PC-3 (cell line): ENCODE results near the gene SLC38A8. TPM values are rescaled to one million over a fixed set of nuclear protein-coding genes. Genes with fewer than 3 reads are reported as not detected.

ENCODE experiments used
- ATAC-seq: fragments of 200-7000 bp; cut with Tn5 transposase; 2 replicates; pipeline ENCODE4 v1.9.1; 2020; ENCODE audit warnings: mild to moderate bottlenecking, moderate library complexity
- Bru-seq: library from RNA; stranded (reverse); fragments of 400-500 nt; gene quantifications from one replicate; lab custom pipeline; 2021; lab: Mats Ljungman, UMichigan
- BruChase-seq, 2 experiments: library from RNA; stranded (reverse); fragments of 400-500 nt; gene quantifications; one replicate each; lab custom pipeline; 2021; lab: Mats Ljungman, UMichigan
- BruUV-seq: library from RNA; stranded (reverse); fragments of 400-500 nt; replicated peaks from 2 replicates; lab custom pipeline; 2021; lab: Mats Ljungman, UMichigan
- CTCF ChIA-PET: fragments of 300-600 bp; sonication (Branson Sonifier 250); formaldehyde crosslinking; loops from one replicate; lab custom pipeline; 2022; ENCODE audit warnings: antibody characterized with exemption; lab: Charles Lee
- POLR2A ChIA-PET: fragments of 300-600 bp; sonication (Branson Sonifier 250); formaldehyde crosslinking; loops from one replicate; lab custom pipeline; 2022; ENCODE audit warnings: antibody characterized with exemption; ENCODE audit not compliant: unreplicated experiment; lab: Charles Lee
- DNase-seq: peaks from one replicate; pipeline ENCODE4 v3.0.0-alpha.2; 2015
- H2AFZ ChIP-seq: fragments of 300-600 bp; sonication (generic); 2 replicates; pipeline ENCODE4 v1.6.0; 2016; ENCODE audit warnings: antibody characterized with exemption, low read length
- H3F3A ChIP-seq: fragments of 300-600 bp; sonication (generic); one replicate; pipeline ENCODE4 v1.6.0; 2017; ENCODE audit warnings: antibody characterized with exemption, low read length, control low read depth, mild to moderate bottlenecking; ENCODE audit not compliant: unreplicated experiment
- H3K27ac ChIP-seq: fragments of 300-600 bp; sonication (generic); 2 replicates; pipeline ENCODE4 v1.5.1; 2016; ENCODE audit warnings: mild to moderate bottlenecking, low read length
- H3K27me3 ChIP-seq: fragments of 300-600 bp; sonication (generic); 2 replicates; pipeline ENCODE4 v1.6.1; 2016; ENCODE audit warnings: low read length, mixed read lengths
- H3K36me3 ChIP-seq: fragments of 300-600 bp; sonication (generic); 2 replicates; pipeline ENCODE4 v1.6.1; 2016; ENCODE audit warnings: low read depth, mixed run types, low read length, mixed read lengths
- H3K4me1 ChIP-seq: fragments of 300-600 bp; sonication (generic); 2 replicates; pipeline ENCODE4 v1.5.1; 2016; ENCODE audit warnings: low read length; ENCODE audit not compliant: insufficient read depth
- H3K4me2 ChIP-seq: fragments of 300-600 bp; sonication (generic); 2 replicates; pipeline ENCODE4 v1.6.0; 2016; ENCODE audit warnings: low read length
- H3K4me3 ChIP-seq: fragments of 300-600 bp; sonication (generic); 2 replicates; pipeline ENCODE4 v1.5.1; 2016; ENCODE audit warnings: mild to moderate bottlenecking, low read length, mixed read lengths
- H3K79me2 ChIP-seq: fragments of 300-600 bp; sonication (generic); 2 replicates; pipeline ENCODE4 v1.6.1; 2017; ENCODE audit warnings: low read length, mixed read lengths
- H3K9ac ChIP-seq: fragments of 300-600 bp; sonication (generic); 2 replicates; pipeline ENCODE4 v1.6.0; 2016; ENCODE audit warnings: mild to moderate bottlenecking, low read length
- H3K9me2 ChIP-seq: fragments of 300-600 bp; sonication (generic); replicated peaks from 2 replicates; pipeline ENCODE4 v1.6.1; 2016; ENCODE audit warnings: mixed run types, low read length, mixed read lengths
- H3K9me3 ChIP-seq: fragments of 300-600 bp; sonication (generic); 2 replicates; pipeline ENCODE4 v1.6.1; 2016; ENCODE audit warnings: low read length, mixed read lengths
- H4K20me1 ChIP-seq: fragments of 300-600 bp; sonication (generic); 2 replicates; pipeline ENCODE4 v1.6.1; 2016; ENCODE audit warnings: low read length, mixed read lengths
- CTCF ChIP-seq: fragments of 300-600 bp; sonication (generic); conservative IDR thresholded peaks from 2 replicates; pipeline ENCODE4 v1.5.1; 2017; ENCODE audit warnings: antibody characterized with exemption, low read depth, mild to moderate bottlenecking, low read length
- EZH2 ChIP-seq: fragments of 300-600 bp; sonication (generic); IDR thresholded peaks from one replicate; pipeline ENCODE4 v1.6.1; 2017; ENCODE audit warnings: antibody characterized with exemption, mild to moderate bottlenecking, low read length; ENCODE audit not compliant: unreplicated experiment
- EZH2phosphoT487 ChIP-seq: fragments of 300-600 bp; sonication (generic); IDR thresholded peaks from 2 replicates; pipeline ENCODE4 v1.6.1; 2018; ENCODE audit warnings: mild to moderate bottlenecking, antibody characterized with exemption, low read length, borderline replicate concordance
- intact Hi-C: fragments of 100-400 bp; cut with micrococcal nuclease; formaldehyde crosslinking; loops from 2 replicates; pipeline ENCODE4 v1.9.0; 2023
- long read RNA-seq: library from polyadenylated mRNA; unstranded; transcript quantifications from one replicate; pipeline ENCODE4 v2.0.0, GENCODE V29; 2021; ENCODE audit not compliant: unreplicated experiment
- total RNA-seq: library from RNA; depleted of rRNA; stranded (reverse); fragments of >200 nt; gene quantifications from 2 replicates; pipeline ENCODE4 v1.2.3, GENCODE V29; 2014; rRNA removed

Gene SLC38A8
- total RNA-seq: not detected in 2 replicates
- percentile 15 among the genes with signal in this experiment for Bru-seq, nascent RNA
- percentile 27 among the genes with signal in this experiment for BruChase-seq, experiment 1, labeled RNA remaining after a 6-hour chase
- BruChase-seq, experiment 2, labeled RNA remaining after a 2-hour chase: percentile 32 among the genes with signal in this experiment
- long read RNA-seq: 0 reads

- TF ChIP-seq CTCF (no peak), EZH2phosphoT487 (no peak), EZH2 (no peak)
- no peak for ATAC-seq
- Histone ChIP-seq H3F3A (no peaks in the 10 kb centered on the region), H3K9me2 (no peaks in the 10 kb centered on the region), H3K4me2 (no peak within 1 kb of the TSS), H3K4me3 (no peak within 1 kb of the TSS), H3K4me1 (no peaks in the 10 kb centered on the region), H3K9ac (no peak within 1 kb of the TSS), H3K9me3 (no peaks in the 10 kb centered on the region), H2AFZ (no peak within 1 kb of the TSS), H3K27me3 (no peaks in the 10 kb centered on the region), H3K36me3 (no peaks in the 10 kb centered on the region), H3K27ac (no peak within 1 kb of the TSS), H4K20me1 (no peaks in the 10 kb centered on the region), H3K79me2 (no peaks in the 10 kb centered on the region)
- POLR2A ChIA-PET: no interaction called here
- no TSS peak for BruUV-seq
- intact Hi-C loops: no loop called here
- CTCF ChIA-PET: interaction anchor here (0.6 kb wide), 1 partner anchor 67 kb away, joined by 5 read pairs; no protein-coding TSS in a partner anchor
- no peak for DNase-seq
Measured at GRCh38 chr16:84042308-84042878, at the start of gene SLC38A8. TSS of gene SLC38A8 (minus strand) at chr16:84042795. CDS start at chr16:84042157, 638 bp downstream.

GRCh38 chr16:84091460-84091859 is 48.9 kb upstream of the SLC38A8 start:
- DNase-seq (no peak), ATAC-seq (no peak)
- Histone ChIP-seq H3K4me3 (no peak overlapping the region), H3K9ac (no peak overlapping the region), H3K4me2 (no peak overlapping the region), H4K20me1 (no peaks in the 10 kb centered on the region), H3K36me3 (peaks cover 12% of the 10 kb centered on the region; the same call in 1 of the 2 replicates), H3F3A (no peaks in the 10 kb centered on the region), H3K27me3 (no peaks in the 10 kb centered on the region), H3K9me2 (no peaks in the 10 kb centered on the region), H2AFZ (no peak overlapping the region), H3K27ac (no peak overlapping the region), H3K79me2 (peaks cover 4% of the 10 kb centered on the region), H3K4me1 (peaks cover 5% of the 10 kb centered on the region), H3K9me3 (no peaks in the 10 kb centered on the region)
- no TSS peak for BruUV-seq
- no peak for TF ChIP-seq EZH2
- no peak for TF ChIP-seq CTCF
- no peak for TF ChIP-seq EZH2phosphoT487
- intact Hi-C loops: no loop called here
- ChIA-PET POLR2A (no interaction called here), CTCF (no interaction called here)

GRCh38 chr16:84090211-84090610 is 47.6 kb upstream of the SLC38A8 start:
- intact Hi-C loops: no loop called here

More at GRCh38 chr16:84090211-84090610, 47.6 kb upstream of the SLC38A8 start:
- POLR2A ChIA-PET: no interaction called here
- Histone ChIP-seq H3K9ac (no peak overlapping the region), H3K4me1 (no peaks in the 10 kb centered on the region), H4K20me1 (no peaks in the 10 kb centered on the region), H3K9me3 (no peaks in the 10 kb centered on the region), H3K27me3 (no peaks in the 10 kb centered on the region), H3K9me2 (no peaks in the 10 kb centered on the region), H2AFZ (no peak overlapping the region), H3K4me2 (no peak overlapping the region), H3K36me3 (peaks cover 12% of the 10 kb centered on the region; the same call in 1 of the 2 replicates), H3K79me2 (no peaks in the 10 kb centered on the region), H3K27ac (no peak overlapping the region), H3F3A (no peaks in the 10 kb centered on the region), H3K4me3 (no peak overlapping the region)
- CTCF ChIA-PET: no interaction called here
- ATAC-seq (no peak), DNase-seq (no peak)
- no peak for TF ChIP-seq CTCF
- TF ChIP-seq EZH2phosphoT487: no peak
- no peak for TF ChIP-seq EZH2
- no TSS peak for BruUV-seq
